HG03520 (cell line): Measurements from ENCODE around the gene CAPS.

ENCODE experiments used
- ATAC-seq: cut with Tn5 transposase; IDR thresholded peaks from one replicate; pipeline ENCODE4 v1.9.1; 2021; ENCODE audit warnings: mild to moderate bottlenecking, moderate library complexity; ENCODE audit not compliant: unreplicated experiment

CAPS gene

DNA sequence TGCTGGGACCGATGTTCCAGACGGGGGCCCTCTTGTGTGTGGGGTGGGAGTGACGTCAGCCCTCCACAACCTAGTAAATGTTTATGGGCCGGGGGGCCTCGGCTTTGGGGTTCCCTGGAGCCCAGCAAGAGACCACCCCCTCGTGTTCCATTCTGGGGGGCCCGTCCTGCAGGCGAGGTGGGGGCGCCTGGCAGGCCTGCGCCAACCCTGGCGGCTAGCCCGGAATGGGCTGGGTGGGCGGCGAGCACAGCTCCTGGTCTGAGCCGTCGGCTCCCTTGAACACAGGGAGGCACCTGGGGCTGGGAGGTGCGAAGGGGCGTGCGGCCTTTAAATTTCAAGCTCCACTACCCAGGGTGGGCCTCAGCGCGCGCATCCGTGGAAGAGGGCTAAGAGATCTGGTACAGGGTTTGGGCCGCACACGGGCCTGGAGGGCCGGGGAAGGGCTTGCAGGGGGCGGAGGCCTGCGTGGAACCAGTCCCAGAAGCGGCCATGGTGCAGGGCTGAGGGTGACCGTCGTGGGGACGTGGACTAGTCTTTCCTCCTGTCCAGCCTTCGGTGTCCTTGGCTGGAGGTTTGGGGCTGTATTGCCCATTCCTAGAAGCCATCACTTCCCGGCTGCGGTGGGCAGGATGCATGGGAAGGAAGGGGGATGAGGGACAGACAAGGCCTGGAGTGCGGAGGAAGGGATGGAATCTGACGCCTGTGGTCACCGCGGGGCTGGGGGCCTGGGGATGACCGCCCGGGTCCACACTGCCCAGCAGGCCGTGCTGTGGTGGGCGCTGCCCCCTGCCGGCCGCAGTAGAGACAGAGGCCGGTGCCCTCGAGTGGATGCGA lies 21.9 kb upstream of the CAPS start:
- ATAC-seq: no peak

DNA sequence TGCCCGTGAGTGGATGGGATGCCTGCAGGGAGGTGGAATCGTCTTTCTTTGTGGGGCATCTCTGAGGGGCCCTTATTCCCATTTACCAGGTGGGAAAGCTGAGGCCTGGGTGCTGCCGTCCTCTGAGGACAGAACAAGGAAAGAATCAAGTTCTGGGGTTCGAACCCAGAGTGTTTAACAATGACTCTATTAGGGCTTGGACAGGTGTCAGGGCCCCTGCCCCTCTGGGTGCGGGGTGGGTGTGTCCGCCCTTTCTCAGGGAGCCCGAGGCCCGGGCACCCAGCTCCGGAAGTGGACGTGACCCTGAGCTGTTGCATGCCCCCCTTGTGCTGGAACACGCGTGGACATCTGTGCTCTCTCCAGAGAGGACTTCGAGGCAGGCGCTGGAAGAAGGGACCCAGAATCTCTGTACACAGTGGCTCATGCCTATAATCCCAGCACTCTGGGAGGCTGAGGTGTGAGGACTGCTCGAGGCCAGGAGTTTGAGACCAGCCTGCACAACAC lies 21.2 kb upstream of the CAPS start:
- ATAC-seq: no peak

DNA sequence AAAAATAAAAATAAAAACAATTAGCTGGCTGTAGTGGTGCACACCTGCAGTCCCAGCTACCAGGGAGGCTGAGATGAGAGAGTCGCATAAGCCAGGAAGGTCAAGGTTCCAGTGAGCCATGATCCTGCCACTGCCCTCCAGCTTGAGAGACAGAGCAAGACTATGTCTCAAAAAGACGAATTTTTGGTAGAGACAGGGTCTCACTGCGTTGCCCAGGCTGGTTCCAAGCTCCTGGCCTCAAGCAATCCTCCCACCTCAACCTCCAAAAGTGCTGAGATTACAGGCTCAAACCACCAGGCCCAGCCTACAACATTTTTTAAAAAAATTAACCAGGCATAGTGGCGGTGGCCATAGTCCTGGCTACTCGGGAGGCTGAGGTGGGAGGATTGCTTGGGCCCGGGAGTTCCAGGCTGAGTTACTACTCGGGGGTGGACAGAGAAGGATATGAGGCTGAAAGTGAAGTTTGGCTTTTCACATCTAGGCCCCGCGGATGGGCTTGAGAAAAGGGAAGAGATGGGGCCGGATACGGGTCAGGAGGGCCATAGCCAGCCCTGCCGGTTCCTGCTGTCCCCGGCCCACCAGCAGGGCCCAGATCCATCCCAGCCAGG lies 20.7 kb upstream of the CAPS start:
- ATAC-seq: no peak

DNA sequence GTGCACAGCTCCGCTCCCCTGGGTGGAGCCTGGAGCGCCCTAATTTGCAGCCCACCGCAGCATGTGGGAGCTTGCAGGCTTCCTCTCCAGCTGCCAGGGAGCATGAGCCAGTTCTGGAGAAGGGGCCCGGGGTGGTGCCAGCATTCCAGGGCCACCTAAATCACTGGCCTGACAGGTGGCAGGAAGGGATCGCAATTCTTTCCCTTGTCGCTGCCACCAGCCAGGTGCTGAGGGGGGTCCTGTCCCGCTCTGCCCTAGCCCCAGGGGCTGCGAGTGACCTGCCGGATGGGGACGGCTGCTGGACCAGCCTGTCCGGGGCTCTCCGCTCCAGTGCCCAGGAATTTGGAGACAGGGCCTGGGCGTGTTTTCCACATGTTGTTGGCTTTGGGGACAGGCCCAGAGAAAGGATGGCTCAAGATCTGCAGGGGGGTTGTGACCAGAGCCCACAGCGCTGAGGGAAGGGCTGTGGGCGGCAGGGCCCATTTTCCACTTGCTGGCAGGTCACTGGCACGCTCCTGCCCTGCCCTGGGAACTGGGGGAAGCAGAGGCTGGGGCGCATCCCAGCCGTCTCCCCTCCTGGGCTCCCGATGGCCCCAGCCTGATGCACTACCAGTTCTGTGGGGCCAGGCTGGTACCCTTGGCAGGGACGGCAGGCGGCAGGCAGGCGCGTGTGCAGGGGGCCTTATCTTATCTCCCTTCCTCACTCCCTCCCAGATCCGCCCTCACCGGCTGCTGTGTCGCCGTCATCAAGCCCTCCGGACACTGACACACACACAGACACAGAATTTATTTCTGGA lies 19.9 kb upstream of the CAPS start:
- ATAC-seq: no peak

DNA sequence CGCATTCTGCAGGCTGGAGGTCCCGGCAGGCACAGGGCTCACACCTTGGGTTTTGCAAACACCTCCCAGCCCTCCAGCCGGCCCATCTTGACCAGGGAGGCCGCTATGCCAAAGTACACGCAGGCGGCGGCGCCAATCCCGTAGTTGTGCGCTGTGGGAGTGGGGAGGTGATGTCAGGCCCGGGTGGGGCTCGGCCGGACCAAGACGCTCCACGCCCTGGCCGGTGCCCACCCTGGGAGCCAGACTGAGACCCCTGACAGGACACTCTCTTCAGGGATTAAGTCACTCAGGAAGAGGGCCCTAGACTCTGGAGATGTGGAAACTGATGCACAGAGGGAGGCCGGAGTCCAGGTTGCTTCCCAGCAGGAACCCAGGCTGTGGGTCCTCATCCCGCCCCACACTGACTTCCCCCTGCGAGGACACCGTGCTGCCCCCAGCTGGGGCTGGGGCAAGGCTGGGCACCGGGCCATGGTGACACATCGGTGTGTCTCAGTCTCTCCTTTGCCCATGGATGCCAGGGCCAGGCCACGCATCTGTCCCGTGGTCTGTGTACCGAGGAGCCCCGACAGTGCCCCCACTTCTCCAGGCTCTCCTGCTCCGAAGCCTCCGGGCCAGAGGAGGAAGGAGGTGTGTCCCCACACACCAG lies 19.2 kb upstream of the CAPS start:
- ATAC-seq: no peak

DNA sequence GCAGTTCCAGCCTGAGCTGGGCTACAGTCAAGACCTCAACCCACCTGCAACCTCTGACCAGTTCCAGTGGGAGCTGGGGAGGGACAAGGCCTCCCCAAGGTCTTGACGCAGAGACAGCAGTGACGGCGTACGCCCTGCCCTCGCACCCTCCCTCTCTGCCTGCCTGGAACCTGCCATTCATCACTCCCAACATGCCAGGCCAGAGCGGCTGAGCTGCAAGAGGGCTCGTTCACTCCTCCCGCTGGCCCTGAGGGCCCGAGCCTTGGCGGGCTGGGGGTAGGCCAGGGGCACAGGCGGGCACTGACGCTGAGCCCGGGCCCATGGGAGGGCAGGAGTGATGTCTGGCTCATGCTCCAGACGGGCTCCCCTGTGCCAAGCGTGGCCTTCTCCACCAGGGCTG lies 18.6 kb upstream of the CAPS start:
- ATAC-seq: no peak

DNA sequence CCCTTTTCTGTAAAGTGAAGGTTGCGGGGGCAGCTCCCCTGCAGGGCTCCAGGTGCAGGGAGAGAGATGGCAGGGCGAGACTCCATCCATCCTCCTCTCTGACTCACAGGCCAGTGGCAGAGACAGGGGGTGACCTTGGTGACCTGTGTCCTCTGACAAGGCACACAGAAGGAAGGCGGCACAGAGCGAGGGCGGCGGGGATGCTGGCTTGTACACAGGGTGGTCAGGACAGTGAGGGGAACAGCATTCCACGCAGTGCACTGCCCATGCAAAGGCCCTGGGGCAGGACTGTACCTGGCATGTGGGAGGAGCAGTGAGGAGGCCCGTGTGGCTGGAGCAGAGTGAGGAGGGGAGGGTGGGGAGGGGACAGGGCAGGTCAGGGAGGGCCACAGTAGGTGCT lies 18.2 kb upstream of the CAPS start:
- ATAC-seq: no peak

DNA sequence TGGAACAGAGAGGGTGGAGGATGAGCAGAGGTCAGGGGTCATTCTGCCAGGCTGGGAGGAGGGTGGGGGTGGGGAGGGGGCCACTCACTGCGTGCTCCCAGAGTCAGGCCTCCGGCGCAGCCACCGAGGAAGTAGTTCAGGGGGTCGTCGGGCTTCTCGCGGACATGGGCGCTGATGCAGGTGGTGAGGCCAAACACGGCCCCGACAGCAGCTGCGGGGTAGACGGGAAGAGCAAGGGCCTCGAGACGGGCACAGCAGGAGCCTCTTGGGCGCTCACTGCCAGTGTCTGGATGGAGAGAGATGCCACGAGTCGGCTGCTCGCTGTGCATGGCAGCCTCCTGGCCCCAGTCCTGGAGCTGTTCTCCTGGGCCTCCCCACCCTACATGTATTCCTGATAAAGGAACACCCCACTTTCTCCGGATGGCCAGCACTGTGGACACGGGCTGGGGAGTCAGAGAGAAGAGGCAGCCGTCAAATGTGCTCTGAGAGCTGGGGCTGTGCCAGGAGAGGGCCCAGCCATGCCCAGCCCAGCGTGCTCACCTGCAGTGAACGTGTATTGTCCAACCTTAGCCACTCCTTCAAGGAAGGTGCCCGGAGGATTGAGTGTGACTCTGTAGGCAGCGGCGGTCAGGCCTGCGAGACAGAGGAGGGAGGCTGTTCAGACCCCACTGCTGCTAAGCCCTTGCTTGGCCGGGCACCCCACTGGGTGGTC lies 17.5 kb upstream of the CAPS start:
- ATAC-seq: no peak

DNA sequence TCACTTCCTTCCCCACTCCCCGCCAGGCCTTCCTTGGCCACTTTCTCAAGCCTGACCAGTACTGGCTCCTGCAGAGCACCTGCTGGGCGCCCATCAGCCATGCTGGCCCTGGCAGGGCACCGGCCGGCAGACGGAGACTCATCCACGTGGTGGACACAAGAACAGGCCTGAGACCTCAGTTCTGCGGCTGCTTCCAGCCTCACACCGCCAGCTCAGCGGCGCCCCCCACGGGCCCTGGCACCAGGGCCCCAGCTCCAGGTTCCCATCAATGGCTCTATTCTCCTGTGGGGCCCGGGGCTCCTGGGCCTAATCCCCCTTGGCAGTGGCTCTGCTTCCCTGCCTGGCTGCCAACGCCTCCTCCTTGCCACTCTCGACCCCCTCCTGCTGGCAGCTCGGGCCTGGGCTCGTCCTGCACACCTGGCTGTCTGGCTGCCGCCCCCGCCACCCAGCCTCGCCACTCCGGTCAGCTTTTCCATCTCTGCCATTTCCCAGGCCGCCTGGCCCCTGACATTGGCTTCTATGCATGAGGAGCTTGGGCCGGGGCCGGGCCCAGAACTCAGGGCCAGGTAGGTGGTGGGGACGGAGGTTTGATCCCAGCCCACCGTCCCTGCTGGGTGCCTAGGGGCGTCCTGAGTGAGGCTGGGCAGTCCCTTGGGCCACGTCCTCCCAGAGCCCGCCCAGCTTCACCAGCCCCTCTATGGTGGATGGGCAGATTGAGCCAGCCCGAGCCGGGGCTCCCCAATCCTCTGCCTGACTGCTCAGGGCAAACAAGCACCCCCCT lies 16.7 kb upstream of the CAPS start:
- ATAC-seq: no peak

DNA sequence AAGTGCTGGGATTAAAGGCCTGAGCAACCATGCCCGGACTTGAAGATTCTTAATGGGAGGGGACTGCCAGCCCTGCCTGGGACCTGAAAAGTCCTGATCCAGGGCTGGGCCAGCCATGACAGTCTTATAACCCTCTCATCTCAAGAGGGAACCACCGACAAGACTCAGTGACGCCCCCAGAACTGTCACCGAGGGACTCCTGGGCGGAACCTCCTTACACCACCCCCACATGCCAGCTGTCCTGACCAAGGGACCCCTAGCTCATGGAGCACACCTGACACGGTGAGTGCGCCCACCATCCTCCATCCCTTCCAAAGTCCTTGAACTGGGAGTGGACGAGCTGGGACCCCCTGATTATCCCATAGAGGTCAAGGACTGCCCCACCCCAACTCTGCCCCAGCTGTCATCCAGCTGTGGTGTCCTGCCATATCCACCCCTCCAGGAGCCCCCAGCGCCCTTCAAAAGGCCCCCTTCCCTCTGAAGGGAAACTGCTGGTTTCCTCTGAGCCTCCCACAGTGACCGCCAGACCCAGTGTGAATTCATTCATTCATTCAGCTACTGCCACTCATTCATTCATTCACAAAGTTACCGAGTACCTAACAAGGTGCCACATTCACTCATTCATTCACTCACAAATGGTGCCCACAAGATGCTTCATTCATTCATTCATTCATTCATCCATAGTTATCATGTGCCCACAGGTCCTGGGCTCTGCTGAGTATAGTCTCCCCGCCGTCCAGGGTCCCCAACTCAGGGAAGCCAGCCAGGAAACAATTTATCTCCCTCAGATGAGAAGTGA lies 14.1 kb upstream of the CAPS start:
- ATAC-seq: no peak

DNA sequence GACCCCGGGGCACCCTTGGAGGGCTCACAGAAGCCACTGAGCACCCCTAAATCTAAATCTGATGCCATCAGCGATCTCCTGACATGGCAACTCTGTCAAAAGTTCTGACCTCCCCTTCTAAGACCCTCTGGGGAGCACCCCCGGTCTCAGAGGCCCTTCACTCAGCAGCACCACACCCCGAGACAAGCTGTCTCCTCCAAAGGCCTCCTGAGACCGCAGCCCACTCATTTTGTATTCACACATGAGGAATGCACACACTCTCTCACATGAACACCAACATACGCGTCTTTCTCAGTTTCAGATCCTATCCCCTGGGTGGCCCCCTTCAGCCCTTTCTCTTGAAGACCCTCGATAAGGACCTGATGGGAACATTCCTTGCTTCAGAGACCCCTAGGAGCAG lies 13.1 kb upstream of the CAPS start:
- no peak for ATAC-seq

DNA sequence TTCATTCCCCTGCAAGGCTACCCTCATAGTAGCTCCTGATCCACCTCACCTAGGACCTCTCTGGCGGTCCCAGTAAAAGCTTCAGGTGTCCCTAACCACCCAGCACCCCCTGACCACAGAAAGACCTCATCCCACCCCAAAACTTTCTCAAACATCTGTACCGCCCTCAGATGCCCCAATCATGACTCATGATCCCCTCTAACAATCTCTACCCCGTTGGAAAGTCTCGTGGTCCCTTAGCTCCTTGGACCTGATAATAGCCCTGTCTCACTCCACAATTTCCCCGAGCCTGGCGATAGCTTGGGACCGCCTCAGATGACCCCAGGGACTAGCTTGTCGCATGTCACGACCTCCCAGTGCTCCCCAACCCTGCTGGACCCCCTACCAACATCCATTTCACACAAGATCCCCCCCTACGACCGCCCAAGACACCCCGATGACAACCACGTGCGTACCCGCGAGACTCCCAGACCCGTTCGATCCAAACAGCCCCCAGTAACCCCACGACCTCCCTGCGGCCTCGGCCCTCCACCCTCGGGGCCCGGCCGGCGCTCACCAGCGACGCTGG lies 10.9 kb upstream of the CAPS start:
- no peak for ATAC-seq

DNA sequence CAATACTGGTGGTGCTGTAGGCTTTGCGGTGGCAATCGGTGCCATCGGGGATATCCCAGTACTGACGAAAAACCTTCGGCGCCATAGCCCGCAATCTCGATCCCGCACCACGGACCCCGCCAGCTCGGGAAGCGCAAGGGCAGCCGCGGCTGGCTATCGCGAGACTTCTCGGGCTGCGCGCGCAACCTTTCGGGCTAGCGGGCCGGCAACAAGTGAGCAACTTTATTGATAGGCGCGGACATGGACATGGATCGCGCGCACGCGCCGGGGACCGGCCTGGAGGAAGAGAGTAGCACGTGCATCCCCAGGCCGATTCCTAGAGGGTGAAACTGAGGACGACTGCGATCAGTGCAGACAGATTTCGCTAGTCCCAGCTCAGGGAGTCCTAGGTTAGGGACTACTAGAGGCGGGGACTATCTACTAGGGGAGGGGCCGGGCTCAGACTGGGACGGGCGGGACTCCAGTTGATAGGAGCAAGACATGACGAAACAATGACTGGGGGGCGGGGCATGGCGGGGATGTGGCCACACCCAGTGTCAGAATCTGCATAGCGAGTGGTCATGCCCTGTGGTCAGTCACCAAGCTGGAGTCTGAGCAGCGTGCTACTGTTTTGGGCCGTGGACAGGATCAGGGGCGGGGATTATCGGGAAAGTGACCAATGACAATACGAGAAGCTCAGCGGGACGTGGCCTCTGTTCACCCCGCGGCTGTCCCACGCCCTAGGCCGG lies 10.3 kb upstream of the CAPS start, which contains the start of gene NDUFA11:
Gene NDUFA11, minus strand, starts transcription at position 167 of the 728 bp plus-strand sequence. Its CDS starts 82 bp downstream, at position 85.
- ATAC-seq: peak; percentile 12

DNA sequence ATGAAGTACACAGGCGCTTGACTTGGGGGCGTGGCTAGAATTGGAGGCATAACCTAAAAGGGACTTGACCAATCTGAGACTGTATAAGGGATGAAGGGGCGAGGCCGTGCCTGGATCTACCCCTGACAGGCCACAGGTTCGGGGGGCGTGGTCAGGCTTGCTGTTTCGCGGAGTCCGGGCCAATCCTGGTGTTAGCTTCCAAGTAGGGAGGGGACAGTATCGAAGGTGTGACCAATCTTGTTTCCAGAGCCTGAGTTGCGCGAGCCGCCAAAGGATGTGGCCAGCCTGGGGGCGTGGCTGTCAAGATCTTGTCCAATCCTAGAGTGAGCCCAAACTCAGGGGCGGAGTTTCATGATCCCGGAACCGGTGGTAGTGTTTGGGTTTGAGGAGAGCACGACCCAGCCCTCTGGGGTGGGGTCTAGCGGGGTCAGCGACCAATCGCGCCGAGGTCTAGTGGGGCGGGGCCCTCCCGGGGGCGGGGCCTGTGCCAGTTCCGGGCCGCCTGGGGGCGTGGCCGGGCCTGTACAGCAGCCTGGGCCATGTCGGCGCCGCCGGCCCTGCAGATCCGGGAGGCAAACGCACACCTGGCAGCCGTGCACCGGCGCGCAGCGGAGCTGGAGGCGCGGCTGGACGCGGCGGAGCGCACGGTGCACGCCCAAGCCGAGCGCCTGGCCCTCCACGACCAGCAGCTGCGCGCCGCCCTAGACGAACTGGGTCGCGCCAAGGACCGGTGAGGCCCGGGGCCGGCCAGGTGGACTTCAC lies 9.5 kb upstream of the CAPS start, which contains the start of gene VMAC:
Gene VMAC, plus strand, starts transcription at position 521 of the 762 bp plus-strand sequence. Its CDS starts 19 bp downstream, at position 540.
- ATAC-seq: peak; percentile 76

DNA sequence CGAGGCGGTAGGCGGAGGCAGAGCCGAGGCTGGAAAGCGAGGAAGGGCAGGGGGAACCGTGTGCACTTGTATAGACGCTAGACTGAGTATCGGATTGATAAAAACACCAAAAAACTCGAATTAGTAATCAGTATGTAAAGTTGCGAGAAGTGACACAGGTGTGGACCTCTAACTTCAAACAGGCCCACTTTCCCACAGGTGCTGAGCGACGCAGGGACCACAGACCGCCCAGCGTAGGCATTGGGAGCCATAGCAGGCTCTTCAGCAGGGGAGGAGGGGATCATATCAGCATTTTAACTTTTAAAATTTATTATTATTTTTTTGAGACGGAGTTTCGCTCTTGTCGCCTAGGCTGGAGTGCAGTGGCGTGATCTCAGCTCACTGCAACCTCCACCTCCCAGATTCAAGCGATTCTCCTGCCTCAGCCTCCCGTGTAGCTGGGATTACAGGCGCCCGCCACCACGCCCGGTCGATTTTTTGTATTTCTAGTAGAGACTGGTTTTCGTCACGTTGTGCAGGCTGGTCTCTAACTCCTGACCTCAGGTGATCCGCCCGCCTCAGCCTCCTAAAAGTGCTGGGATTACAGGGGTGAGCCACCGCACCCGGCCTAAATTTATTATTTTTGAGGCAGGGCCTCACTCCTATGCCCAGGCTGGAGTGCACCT lies 8.8 kb upstream of the CAPS start:
- no peak for ATAC-seq

DNA sequence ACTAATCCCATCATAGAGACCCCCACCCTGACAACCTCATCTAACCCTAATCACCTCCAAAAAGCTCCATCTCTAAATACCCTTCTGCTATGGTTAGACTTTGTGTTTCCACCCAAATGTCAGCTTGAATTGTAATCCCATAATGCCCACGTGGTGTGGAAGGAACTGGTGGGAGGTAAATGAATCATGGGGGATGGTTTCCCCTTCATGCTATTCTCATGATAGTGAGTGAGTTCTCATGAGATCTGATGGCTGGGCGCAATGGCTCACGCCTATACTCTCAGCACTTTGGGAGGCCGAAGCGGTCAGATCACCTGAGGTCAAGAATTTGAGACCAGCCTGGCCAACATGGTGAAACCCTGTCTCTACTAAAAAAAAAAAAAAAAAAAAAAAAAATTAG lies 6.8 kb upstream of the CAPS start:
- ATAC-seq: no peak
